HG03520 (cell line): ENCODE measurements around the gene ORAI3.

Experiments used
- ATAC-seq: cut with Tn5 transposase; IDR thresholded peaks from one replicate; pipeline ENCODE4 v1.9.1; 2021; ENCODE audit warnings: mild to moderate bottlenecking, moderate library complexity; ENCODE audit not compliant: unreplicated experiment

ORAI3 gene

GRCh38 chr16:30966033-30966619 is 17.3 kb downstream of the ORAI3 start:
- ATAC-seq: no peak

GRCh38 chr16:30967795-30968194 is 18.9 kb downstream of the ORAI3 start:
- ATAC-seq: no peak

GRCh38 chr16:30969246-30969842 is 20.5 kb downstream of the ORAI3 start:
- ATAC-seq: no peak

GRCh38 chr16:30971298-30971697 is 22.4 kb downstream of the ORAI3 start:
- ATAC-seq: no peak

GRCh38 chr16:30972872-30973271 is 24.0 kb downstream of the ORAI3 start:
- ATAC-seq: no peak

GRCh38 chr16:30974348-30974747 is 25.5 kb downstream of the ORAI3 start:
- ATAC-seq: no peak

GRCh38 chr16:30976486-30976885 is 27.6 kb downstream of the ORAI3 start:
- ATAC-seq: no peak

- no peak for ATAC-seq
Measured at GRCh38 chr16:30977502-30977901, 28.6 kb downstream of the ORAI3 start.

- no peak for ATAC-seq
Measured at GRCh38 chr16:30979170-30980022, 30.5 kb downstream of the ORAI3 start.

GRCh38 chr16:30980023-30980371 is 31.1 kb downstream of the ORAI3 start:
- ATAC-seq: no peak

GRCh38 chr16:30980434-30980833 is 31.6 kb downstream of the ORAI3 start:
- ATAC-seq: no peak

- no peak for ATAC-seq
Measured at GRCh38 chr16:30980959-30981358, 32.1 kb downstream of the ORAI3 start.

- ATAC-seq: no peak
Measured at GRCh38 chr16:30982548-30983288, 33.9 kb downstream of the ORAI3 start.

- ATAC-seq: no peak
Measured at GRCh38 chr16:30983289-30983889, 34.5 kb downstream of the ORAI3 start.

GRCh38 chr16:30983898-30984610 is 35.2 kb downstream of the ORAI3 start:
- no peak for ATAC-seq

GRCh38 chr16:30984669-30985400 is 36.0 kb downstream of the ORAI3 start, which contains the start of gene HSD3B7:
HSD3B7 (plus strand) TSS chr16:30985207; CDS start chr16:30985659, 452 bp downstream.
- peak; percentile 61 for ATAC-seq

GRCh38 chr16:30985401-30986128 is 36.7 kb downstream of the ORAI3 start:
- no peak for ATAC-seq

- ATAC-seq: no peak
Measured at GRCh38 chr16:30986129-30986991, 37.5 kb downstream of the ORAI3 start.
